ENCODE measurements around the gene ADAMTS14. TPM values are rescaled to one million over a fixed set of nuclear protein-coding genes. Genes with fewer than 3 reads are reported as not detected.

ADAMTS14 gene
- total RNA-seq, 1 experiment from 2014 or later, result 2.1 TPM

- no peak for TF ChIP-seq ARID4B (CRISPR knock-in tag; IDR thresholded peaks at IDR 0.05; ENCODE audit: borderline replicate concordance)
- TF ChIP-seq ZNF512 (CRISPR knock-in tag; IDR thresholded peaks at IDR 0.05; ENCODE audit: borderline replicate concordance), result no peak
- TF ChIP-seq PRDM15 (CRISPR knock-in tag; IDR thresholded peaks at IDR 0.05), result no peak
- no peak for TF ChIP-seq OVOL2 (CRISPR knock-in tag; IDR thresholded peaks at IDR 0.05; ENCODE audit: borderline replicate concordance)
- TF ChIP-seq, protein P1, sequence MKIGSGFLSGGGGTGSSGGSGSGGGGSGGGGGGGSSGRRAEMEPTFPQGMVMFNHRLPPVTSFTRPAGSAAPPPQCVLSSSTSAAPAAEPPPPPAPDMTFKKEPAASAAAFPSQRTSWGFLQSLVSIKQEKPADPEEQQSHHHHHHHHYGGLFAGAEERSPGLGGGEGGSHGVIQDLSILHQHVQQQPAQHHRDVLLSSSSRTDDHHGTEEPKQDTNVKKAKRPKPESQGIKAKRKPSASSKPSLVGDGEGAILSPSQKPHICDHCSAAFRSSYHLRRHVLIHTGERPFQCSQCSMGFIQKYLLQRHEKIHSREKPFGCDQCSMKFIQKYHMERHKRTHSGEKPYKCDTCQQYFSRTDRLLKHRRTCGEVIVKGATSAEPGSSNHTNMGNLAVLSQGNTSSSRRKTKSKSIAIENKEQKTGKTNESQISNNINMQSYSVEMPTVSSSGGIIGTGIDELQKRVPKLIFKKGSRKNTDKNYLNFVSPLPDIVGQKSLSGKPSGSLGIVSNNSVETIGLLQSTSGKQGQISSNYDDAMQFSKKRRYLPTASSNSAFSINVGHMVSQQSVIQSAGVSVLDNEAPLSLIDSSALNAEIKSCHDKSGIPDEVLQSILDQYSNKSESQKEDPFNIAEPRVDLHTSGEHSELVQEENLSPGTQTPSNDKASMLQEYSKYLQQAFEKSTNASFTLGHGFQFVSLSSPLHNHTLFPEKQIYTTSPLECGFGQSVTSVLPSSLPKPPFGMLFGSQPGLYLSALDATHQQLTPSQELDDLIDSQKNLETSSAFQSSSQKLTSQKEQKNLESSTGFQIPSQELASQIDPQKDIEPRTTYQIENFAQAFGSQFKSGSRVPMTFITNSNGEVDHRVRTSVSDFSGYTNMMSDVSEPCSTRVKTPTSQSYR (CRISPR knock-in tag; IDR thresholded peaks at IDR 0.05), result no peak
- TF ChIP-seq PRRX2 (CRISPR knock-in tag; IDR thresholded peaks at IDR 0.05), result no peak
- no peak for TF ChIP-seq NFYB (CRISPR knock-in tag; conservative IDR thresholded peaks at IDR 0.05; ENCODE audit: low read depth)
- TF ChIP-seq ZNF121 (CRISPR knock-in tag; IDR thresholded peaks at IDR 0.05), result no peak
- TF ChIP-seq FOXJ3 (CRISPR knock-in tag; IDR thresholded peaks at IDR 0.05; ENCODE audit: borderline replicate concordance), result no peak
- no peak for TF ChIP-seq ZBTB43 (CRISPR knock-in tag; IDR thresholded peaks at IDR 0.05)
- no peak for TF ChIP-seq NFATC4 (CRISPR knock-in tag; IDR thresholded peaks at IDR 0.05)
- no peak for TF ChIP-seq NR3C1 (CRISPR knock-in tag; conservative IDR thresholded peaks at IDR 0.05; ENCODE audit: low read depth)
- TF ChIP-seq NR2C2 (CRISPR knock-in tag; IDR thresholded peaks at IDR 0.05), result no peak
- TF ChIP-seq GRHL2 (CRISPR knock-in tag; IDR thresholded peaks at IDR 0.05; ENCODE audit: insufficient replicate concordance, severe bottlenecking), result no peak
Measured at GRCh38 chr10:70772627-70773026, 100.3 kb downstream of the ADAMTS14 start (continued).

Data from WTC11 (cell line).